ENCODE measurements around the gene CEP128.

Gene CEP128

DNA sequence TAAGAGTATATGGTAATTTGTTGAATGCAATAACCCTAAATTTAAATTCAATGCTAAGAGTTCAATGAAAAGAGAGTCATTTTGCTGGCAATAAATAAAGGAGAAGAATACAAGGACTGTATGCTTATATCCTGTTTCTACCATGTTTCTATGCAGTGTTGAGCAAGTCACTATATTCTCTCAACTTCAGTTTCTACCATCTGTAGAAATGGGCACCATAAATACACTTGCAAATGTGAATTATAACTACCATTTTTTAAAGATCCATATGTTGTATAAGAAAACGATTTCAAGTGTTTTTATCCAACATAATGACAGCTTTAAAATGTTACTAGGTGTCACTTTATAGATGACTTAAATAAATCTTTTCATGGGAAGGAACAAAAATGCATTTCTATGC is 170.3 kb downstream of the CEP128 start:
- no peak for DNase-seq (ENCODE audit: low read depth in 2 of 2)

DNA sequence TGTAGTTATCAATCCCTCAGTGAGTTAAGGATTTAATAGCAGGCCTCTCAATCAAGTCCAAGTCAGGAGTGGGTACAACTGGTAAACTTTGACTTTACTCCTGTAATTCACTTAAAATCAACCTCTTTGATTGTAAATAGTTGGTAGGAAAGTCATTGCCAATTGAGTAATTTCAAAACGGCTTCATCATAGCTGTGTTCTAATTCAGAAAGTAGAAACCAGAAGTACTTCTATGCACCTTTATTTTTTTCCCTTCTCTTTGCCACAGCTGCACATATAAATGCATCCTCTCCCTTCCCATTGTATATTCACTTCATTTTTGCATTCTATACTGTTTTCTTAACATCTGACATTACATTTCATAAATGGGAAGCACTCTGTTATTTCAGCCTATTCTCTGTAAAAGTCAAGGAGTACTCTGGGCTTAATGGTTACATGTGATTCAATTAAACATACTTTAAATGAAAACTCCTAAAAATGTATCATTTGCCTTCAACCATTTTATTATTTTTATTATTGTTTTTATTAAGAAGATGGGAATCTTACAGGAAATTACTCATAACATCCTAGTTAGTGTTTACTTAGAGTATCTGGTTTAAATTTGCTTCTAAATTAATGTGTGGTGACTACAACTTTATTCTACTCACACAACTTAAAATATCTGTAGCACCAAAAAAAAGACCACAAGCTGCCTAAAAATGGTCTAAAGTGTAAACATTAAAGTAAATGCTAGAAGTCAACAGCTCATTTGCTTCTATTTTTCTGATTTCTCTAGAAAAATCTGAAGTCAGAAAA is 171.2 kb downstream of the CEP128 start:
- DNase-seq (ENCODE audit: low read depth in 2 of 2): no peak

DNA sequence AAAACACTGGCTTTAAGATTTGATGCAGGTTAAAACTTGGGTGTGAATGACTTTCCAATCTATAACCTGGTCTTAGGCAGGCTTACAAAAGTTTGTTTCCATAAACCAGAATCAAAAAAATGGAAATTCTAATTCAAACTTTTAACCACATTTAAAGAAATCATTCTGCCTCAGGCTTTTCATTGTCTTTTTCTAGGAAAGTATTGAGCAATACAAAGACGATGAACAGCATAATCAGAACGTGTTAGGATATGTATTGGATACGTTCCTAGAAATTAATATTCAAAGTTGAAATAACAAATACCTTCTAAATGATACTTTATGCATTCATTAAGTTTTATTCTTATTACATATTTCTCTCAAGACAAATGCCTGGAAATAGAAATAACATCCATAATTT is 172.9 kb downstream of the CEP128 start:
- no peak for DNase-seq (ENCODE audit: low read depth in 2 of 2)

DNA sequence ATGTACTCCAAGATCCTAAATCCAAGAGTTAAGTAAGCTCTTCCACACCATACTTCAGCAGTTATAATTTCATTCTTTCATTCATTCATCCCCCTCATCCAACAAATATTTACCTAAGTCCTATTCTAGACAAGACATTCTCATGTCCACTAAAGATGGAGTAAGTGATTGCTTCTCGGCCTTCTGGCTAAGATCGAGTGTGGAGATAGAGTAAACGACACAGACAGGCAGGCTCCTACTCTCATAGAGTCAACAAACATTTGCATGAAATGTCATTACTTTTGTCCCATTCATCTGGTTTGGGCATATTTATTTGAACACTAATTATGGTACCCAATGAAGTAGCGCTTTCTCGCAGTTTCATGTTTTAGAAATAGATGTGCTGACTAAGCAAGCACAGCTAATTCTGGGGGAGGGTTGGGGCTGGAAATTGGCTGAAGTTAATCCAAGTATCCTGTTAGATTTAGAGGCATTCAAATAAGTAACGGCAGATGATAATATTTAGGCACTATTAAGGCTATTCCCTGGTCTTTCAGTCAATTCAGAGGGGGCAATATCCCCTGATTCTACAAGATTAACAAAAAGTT is 176.5 kb downstream of the CEP128 start:
- no peak for DNase-seq (ENCODE audit: low read depth in 2 of 2)

GRCh38 chr14:80764496-80764895 is 177.0 kb downstream of the CEP128 start:
- no peak for DNase-seq (ENCODE audit: low read depth in 2 of 2)

- DNase-seq (ENCODE audit: low read depth in 2 of 2): no peak
These were observed 178.8 kb downstream of the CEP128 start for GRCh38 chr14:80762641-80763228.

DNA sequence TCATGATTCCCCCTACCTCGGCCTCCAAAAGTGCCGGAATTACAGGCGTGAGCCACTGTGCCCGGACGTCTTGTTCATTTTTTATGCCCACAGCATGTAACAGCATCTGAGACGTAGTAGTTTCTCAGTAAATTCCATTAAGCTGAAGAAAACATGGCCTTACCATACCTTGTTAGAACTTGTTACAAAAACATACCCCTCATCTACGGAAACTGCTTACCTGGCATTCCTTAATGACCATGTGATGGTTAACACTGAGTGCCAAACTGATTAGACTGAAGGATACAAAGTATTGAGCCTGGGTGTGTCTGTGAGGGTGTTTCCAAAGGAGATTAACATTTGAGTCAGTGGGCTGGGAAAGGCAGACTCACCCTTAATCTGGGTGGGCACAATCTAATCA is 186.8 kb downstream of the CEP128 start:
- no peak for DNase-seq (ENCODE audit: low read depth in 2 of 2)

DNA sequence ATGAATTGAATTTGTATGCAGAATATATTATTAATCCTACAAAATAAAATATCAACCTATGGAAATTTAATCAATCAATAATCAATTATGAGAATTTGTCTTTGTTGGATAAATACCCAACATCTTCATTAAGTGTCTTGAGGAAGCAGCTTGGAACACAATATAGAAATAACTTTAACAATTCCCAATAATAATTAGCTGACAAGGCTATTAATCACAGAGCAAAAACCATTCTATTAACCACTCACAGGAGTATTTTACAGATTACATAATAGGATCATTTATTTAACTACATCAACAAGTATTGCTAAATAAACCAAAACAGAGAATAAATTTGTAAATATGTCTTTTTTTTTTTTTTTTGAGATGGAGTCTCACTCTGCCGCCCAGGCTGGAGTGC is 190.3 kb downstream of the CEP128 start:
- no peak for DNase-seq (ENCODE audit: low read depth in 2 of 2)

DNA sequence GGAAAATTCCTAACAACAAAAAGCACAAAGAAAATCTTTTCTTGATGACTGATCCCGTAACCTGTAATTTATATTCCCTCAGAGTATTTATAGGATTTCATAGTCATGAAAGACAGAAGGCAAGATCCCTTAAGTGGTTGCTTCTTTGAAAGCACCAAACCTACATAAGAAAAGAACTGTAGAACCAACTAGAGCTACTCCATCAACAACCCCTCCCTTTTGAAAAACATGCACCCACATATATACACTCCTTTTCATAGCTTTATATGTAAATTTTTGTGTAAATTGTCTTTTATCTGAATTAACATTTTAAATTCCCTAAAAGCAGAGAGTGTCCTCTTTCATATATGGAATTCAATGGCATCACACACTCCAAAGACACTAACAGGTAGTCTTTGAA is 215.3 kb downstream of the CEP128 start:
- DNase-seq (ENCODE audit: low read depth in 2 of 2): no peak

DNA sequence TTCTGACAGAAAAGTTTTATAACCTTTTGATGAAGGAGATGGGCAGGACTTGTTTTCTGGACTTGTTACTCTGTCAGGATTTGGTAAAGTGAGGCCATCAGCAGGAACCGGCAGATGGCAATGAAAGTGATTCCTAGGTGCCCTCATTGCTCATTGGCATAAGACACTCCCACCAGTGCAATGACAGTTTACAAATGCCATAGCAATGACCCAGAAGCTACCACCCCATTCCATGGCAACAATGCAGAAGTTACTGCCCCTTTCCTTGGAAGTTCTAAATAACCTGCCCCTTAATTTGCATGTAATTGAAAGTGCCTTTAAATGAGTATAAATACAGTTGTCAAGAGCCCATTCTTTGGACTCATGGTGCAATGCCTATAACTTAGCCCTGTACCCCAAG is 222.6 kb downstream of the CEP128 start:
- no peak for DNase-seq (ENCODE audit: low read depth in 2 of 2)

DNA sequence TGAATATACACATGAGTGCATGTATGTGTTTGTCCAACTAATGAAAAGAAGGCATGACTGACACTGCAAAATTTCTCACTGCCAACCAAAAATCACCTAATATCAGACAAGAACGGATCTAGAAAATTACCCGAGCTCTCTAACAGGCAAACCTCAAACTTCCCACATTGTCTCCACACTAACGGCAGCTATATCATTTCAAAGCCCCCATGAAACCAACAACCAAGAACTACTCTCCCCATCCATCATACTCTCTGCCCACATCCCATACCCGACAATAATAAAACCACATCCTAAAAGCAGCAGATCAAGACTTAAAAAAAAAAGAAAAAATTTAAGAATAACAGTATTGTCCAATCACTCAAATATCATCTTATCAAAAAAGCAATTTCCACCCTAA is 227.1 kb downstream of the CEP128 start:
- no peak for DNase-seq (ENCODE audit: low read depth in 2 of 2)

- DNase-seq (ENCODE audit: low read depth in 2 of 2): no peak
These were observed 228.3 kb downstream of the CEP128 start for GRCh38 chr14:80713076-80713850.

GRCh38 chr14:80705241-80705980 is 236.1 kb downstream of the CEP128 start:
- no peak for DNase-seq (ENCODE audit: low read depth in 2 of 2)

- DNase-seq (ENCODE audit: low read depth in 2 of 2): no peak
These were observed 240.9 kb downstream of the CEP128 start for GRCh38 chr14:80700601-80701000.

DNA sequence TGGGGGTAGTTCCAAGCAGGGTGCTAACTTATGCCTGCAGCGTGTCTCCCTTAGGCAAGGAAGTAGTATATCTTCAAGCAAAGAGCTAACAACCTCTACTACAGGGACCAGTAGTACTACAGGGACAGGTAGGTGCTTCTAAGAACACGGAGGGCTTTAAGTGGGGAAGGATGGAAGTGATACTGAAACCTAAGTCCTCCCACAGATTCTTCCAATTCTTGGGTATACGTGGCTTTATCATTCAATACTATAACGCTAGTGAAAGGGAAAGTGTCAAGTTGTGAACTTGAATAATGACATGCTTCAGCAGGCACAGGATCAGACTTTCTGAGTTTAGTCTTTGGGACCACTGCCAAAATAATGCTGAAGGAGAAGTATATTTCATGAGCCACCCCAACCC is 241.7 kb downstream of the CEP128 start:
- no peak for DNase-seq (ENCODE audit: low read depth in 2 of 2)

DNA sequence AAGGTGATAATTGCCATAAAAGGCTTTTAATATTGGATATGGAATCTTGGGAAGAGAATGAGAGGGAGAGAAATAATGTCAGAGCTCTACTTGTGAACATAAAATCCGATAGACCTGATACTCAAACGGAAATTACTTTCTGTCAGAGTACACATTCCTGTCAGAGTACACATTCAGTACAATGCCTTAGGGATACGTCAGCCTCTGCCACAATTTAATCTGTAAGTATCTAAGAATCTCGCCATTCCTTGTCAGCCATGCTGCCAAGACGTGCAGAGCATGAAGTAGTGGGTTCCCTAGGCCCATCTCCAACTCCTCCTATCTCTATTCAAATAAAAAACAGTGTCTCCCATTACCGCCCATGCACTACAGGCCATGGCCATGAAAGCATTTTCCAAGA is 242.6 kb downstream of the CEP128 start:
- no peak for DNase-seq (ENCODE audit: low read depth in 2 of 2)

- no peak for DNase-seq (ENCODE audit: low read depth in 2 of 2)
These were observed 245.7 kb downstream of the CEP128 start for GRCh38 chr14:80695869-80696268.

- DNase-seq (ENCODE audit: low read depth in 2 of 2): no peak
These were observed 248.6 kb downstream of the CEP128 start for GRCh38 chr14:80692903-80693302.

GRCh38 chr14:80681651-80682050 is 259.9 kb downstream of the CEP128 start:
- DNase-seq (ENCODE audit: low read depth in 2 of 2): no peak

GRCh38 chr14:80679273-80679672 is 262.3 kb downstream of the CEP128 start:
- no peak for DNase-seq (ENCODE audit: low read depth in 2 of 2)

DNA sequence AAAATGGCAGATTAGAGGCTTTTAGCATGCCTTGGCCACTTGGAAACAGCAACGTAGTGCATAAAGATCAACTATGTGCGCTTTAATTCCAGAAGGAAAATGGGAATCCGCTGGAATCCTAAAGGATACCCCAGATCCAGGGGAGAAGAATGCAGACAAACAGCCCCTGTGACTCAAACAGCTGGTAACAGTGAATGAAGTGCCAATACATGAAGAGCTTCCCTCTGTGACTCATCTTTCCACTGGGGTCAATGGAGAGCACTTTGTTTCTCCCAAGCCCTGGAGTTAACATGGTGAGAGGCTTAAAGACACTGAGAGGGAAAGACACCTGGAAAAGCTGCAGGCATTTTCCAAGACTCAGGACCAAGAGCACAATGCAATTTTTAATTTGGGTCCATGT is 263.1 kb downstream of the CEP128 start:
- DNase-seq (ENCODE audit: low read depth in 2 of 2): no peak

DNA sequence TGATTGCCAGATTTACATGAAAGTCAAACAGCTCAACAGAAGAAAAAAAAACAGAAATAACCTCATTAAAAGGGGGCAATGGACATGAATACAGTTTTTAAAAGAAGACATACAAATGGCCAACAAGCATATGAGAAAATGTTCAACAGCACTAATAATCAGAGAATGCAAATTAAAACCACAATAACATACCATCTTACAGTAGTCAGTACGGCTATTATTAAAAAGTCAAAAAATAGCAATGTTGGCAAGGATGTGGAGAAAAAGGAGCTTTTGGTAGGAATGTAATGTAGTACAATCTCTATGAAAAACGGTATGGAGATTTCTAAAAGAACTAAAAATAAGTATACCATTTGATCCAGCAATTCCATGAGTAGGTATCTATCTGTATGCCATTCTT is 272.1 kb downstream of the CEP128 start:
- DNase-seq (ENCODE audit: low read depth in 2 of 2): no peak
